Renal cortex interstitium (tissue), 11 donors: ENCODE data around the gene DUSP28. TPM values are rescaled to one million over a fixed set of nuclear protein-coding genes. Genes with fewer than 3 reads are reported as not detected.
"Not testable (repeated sequence)": the region's sequence is repeated elsewhere in the genome, so short reads cannot be mapped to it uniquely, and the experiment has no call there.

ENCODE experiments used
- DNase-seq, 11 donors: peaks; one replicate each; pipeline ENCODE4 v3.0.0-alpha.2; 2013; ENCODE audit warnings: low read depth in 9 of 11, low spot score in 4 of 11; ENCODE audit errors: extremely low read depth in 1 of 11
- polyA plus RNA-seq, 3 donors: library from polyadenylated mRNA; unstranded; fragments of 120-200 nt; gene quantifications; one replicate each; pipeline ENCODE4 v1.2.1, GENCODE V29; 2013; ENCODE audit not compliant: insufficient read length in 3 of 3

Gene DUSP28
- polyA plus RNA-seq, 3 donors: 6.0 to 7.1 (median 6.9) TPM

GRCh38 chr2:240523451-240524281 lies 36.5 kb upstream of the DUSP28 start:
- no peak for DNase-seq

GRCh38 chr2:240524963-240525718 lies 35.0 kb upstream of the DUSP28 start:
- no peak for DNase-seq

- DNase-seq: no peak
These were observed 34.4 kb upstream of the DUSP28 start for GRCh38 chr2:240525802-240526201.

GRCh38 chr2:240526521-240526920 lies 33.6 kb upstream of the DUSP28 start:
- DNase-seq: no peak

- DNase-seq: no peak
These were observed 32.9 kb upstream of the DUSP28 start for GRCh38 chr2:240527153-240527750.

GRCh38 chr2:240528406-240529040 lies 31.6 kb upstream of the DUSP28 start:
- DNase-seq: no peak

- no peak for DNase-seq
These were observed 30.7 kb upstream of the DUSP28 start for GRCh38 chr2:240529344-240529999.

- DNase-seq: no peak
These were observed 30.0 kb upstream of the DUSP28 start for GRCh38 chr2:240530181-240530580.

- no peak for DNase-seq
These were observed 29.1 kb upstream of the DUSP28 start for GRCh38 chr2:240531038-240531437.

- no peak for DNase-seq
These were observed 28.0 kb upstream of the DUSP28 start for GRCh38 chr2:240532031-240532775.

GRCh38 chr2:240538031-240538780 lies 22.0 kb upstream of the DUSP28 start:
- no peak for DNase-seq

- not testable (repeated sequence) for DNase-seq
These were observed 21.1 kb upstream of the DUSP28 start for GRCh38 chr2:240539101-240539500.

- DNase-seq: peak in 1 of 11 donors; percentile 47
These were observed 20.3 kb upstream of the DUSP28 start for GRCh38 chr2:240539906-240540305.

- no peak for DNase-seq
These were observed 8.9 kb upstream of the DUSP28 start for GRCh38 chr2:240551288-240551687.

- DNase-seq: no peak
These were observed 8.3 kb upstream of the DUSP28 start for GRCh38 chr2:240551811-240552210.

- DNase-seq: no peak
These were observed 6.1 kb upstream of the DUSP28 start for GRCh38 chr2:240553956-240554480.

GRCh38 chr2:240554767-240555493 lies 5.2 kb upstream of the DUSP28 start:
- DNase-seq: no peak
